Neural crest cell (in vitro differentiated cells): Measurements from ENCODE around the gene COL11A2. TPM values are rescaled to one million over a fixed set of nuclear protein-coding genes. Genes with fewer than 3 reads are reported as not detected.

Experiments used
- DNase-seq: peaks from one replicate; pipeline ENCODE4 v3.0.0; 2021; ENCODE audit warnings: low read depth, mixed read lengths, low spot score
- H3K27ac Mint-ChIP-seq: one replicate; pipeline ENCODE4 v1.8.0; 2021; ENCODE audit warnings: mild to moderate bottlenecking, mixed read lengths; ENCODE audit not compliant: unreplicated experiment
- H3K27me3 Mint-ChIP-seq: 2 replicates; pipeline ENCODE4 v1.8.0; 2021; ENCODE audit warnings: low read depth, mild to moderate bottlenecking, mixed read lengths
- H3K36me3 Mint-ChIP-seq: 2 replicates; pipeline ENCODE4 v1.8.0; 2021; ENCODE audit warnings: low read depth, mild to moderate bottlenecking, mixed read lengths
- H3K4me1 Mint-ChIP-seq: 2 replicates; pipeline ENCODE4 v1.8.0; 2021; ENCODE audit warnings: mixed read lengths
- H3K4me3 Mint-ChIP-seq: one replicate; pipeline ENCODE4 v1.8.0; 2021; ENCODE audit warnings: mild to moderate bottlenecking, mixed read lengths
- H3K9me3 Mint-ChIP-seq: 2 replicates; pipeline ENCODE4 v1.8.0; 2021; ENCODE audit warnings: mixed read lengths
- CTCF ChIP-seq: fragments of 200-600 bp; sonication (generic); conservative IDR thresholded peaks from 2 replicates; pipeline ENCODE4 v1.5.0; 2021; ENCODE audit warnings: antibody characterized with exemption, mild to moderate bottlenecking
- total RNA-seq: library from RNA; stranded (reverse); gene quantifications from 2 replicates; pipeline ENCODE4 v1.2.1, GENCODE V29; 2021

The COL11A2 gene
- total RNA-seq, 1 donor from 2014 or later = 4.2 TPM

GRCh38 chr6:33170176-33171015 lies 21.9 kb downstream of the COL11A2 start:
- Mint-ChIP-seq H3K36me3 (no peaks in the 10 kb centered on the region), H3K27ac (no peak overlapping the region), H3K4me1 (no peaks in the 10 kb centered on the region), H3K27me3 (no peaks in the 10 kb centered on the region), H3K9me3 (no peaks in the 10 kb centered on the region), H3K4me3 (no peak overlapping the region)
- TF ChIP-seq CTCF = no peak
- DNase-seq = no peak

- no peak for DNase-seq
- no peak overlapping the region for H3K4me3 Mint-ChIP-seq
These were observed 22.7 kb downstream of the COL11A2 start for GRCh38 chr6:33169291-33170175.

GRCh38 chr6:33168639-33169038 lies 23.6 kb downstream of the COL11A2 start:
- Mint-ChIP-seq H3K4me3 (no peak overlapping the region), H3K36me3 (no peaks in the 10 kb centered on the region), H3K27ac (no peak overlapping the region), H3K4me1 (no peaks in the 10 kb centered on the region), H3K27me3 (no peaks in the 10 kb centered on the region), H3K9me3 (no peaks in the 10 kb centered on the region)
- TF ChIP-seq CTCF = no peak
- DNase-seq = no peak

More at GRCh38 chr6:33169291-33170175, 22.7 kb downstream of the COL11A2 start:
- H3K9me3 Mint-ChIP-seq = no peaks in the 10 kb centered on the region
- H3K27ac Mint-ChIP-seq = peak overlapping the region; percentile 27
- no peaks in the 10 kb centered on the region for H3K36me3 Mint-ChIP-seq
- no peak for TF ChIP-seq CTCF
- H3K4me1 Mint-ChIP-seq = no peaks in the 10 kb centered on the region
- H3K27me3 Mint-ChIP-seq = no peaks in the 10 kb centered on the region

GRCh38 chr6:33168284-33168601 lies 24.0 kb downstream of the COL11A2 start:
- H3K4me1 Mint-ChIP-seq = no peaks in the 10 kb centered on the region
- H3K27me3 Mint-ChIP-seq = no peaks in the 10 kb centered on the region
- H3K27ac Mint-ChIP-seq = no peak overlapping the region
- no peak for TF ChIP-seq CTCF
- H3K4me3 Mint-ChIP-seq = no peak overlapping the region
- no peaks in the 10 kb centered on the region for H3K9me3 Mint-ChIP-seq
- DNase-seq = no peak
- H3K36me3 Mint-ChIP-seq = no peaks in the 10 kb centered on the region

GRCh38 chr6:33167374-33168283 lies 24.6 kb downstream of the COL11A2 start:
- no peak overlapping the region for H3K4me3 Mint-ChIP-seq
- no peaks in the 10 kb centered on the region for H3K36me3 Mint-ChIP-seq
- H3K27me3 Mint-ChIP-seq = no peaks in the 10 kb centered on the region
- no peaks in the 10 kb centered on the region for H3K4me1 Mint-ChIP-seq
- DNase-seq = no peak
- no peak for TF ChIP-seq CTCF
- H3K9me3 Mint-ChIP-seq = no peaks in the 10 kb centered on the region
- peak overlapping the region; percentile 27 for H3K27ac Mint-ChIP-seq
